Measurements from ENCODE around the gene SYNE2. TPM values are rescaled to one million over a fixed set of nuclear protein-coding genes. Genes with fewer than 3 reads are reported as not detected.
"Not testable (repeated sequence)": the region's sequence is repeated elsewhere in the genome, so short reads cannot be mapped to it uniquely, and the experiment has no call there.

The SYNE2 gene
- polyA plus RNA-seq, 5 donors, result 69.7 to 101 (median 93.6) TPM

DNA sequence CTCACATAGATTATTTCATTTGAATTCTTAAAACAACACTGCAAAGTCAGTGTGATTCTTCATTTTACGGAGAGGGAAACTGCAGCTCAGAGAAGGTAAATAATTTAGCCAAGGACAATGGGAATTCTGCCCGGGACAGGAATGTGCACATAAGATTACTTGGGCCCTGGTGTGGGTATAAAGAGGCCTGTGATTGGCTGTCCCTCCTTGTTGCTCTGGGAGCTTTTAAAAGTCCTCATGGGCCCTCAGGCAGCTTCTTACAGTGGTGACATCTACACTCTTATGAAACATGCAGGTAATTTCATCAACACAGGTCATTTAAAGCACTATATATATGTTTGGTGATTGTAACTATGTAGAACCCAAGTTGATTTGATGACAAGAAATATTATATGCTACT, 341.0 kb downstream of the SYNE2 start:
- DNase-seq, result no peak

DNA sequence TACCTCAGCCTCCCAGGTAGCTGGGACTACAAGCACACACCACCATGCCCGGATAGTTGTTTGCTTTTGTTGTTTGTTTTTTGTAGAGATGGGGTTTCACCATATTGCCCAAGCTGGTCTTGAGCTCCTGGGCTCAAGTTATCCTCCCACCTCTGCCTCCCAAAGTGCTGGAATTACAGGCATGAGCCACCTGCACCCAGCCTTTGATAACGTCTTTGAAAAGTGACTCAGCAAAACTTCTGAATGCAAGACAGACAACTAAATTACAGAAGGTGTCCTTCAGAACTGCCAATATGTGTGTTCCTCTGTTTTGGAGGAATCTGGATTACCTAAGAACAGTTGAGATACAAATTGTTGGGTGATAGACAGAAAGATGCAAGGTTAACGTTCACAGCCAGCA, 341.6 kb downstream of the SYNE2 start:
- no peak for DNase-seq

DNA sequence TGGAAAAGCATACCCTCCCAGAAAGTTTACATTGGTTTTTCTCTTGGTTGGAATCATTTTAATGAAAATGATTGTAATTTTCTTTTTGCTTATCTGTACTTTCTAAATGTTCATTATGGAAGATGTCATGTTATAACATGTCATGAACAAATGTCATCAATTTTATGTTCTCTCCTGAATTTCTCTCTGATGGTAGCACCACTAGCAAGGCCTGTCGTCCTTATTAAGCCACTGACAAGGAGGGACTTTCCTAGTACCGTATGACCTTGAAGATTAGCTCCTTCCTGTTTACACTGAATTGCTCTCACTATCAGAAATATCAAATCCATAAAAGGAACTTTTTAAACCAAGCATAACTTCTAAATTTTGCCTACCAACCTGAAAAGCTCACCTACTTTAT, 342.4 kb downstream of the SYNE2 start:
- no peak for DNase-seq

DNA sequence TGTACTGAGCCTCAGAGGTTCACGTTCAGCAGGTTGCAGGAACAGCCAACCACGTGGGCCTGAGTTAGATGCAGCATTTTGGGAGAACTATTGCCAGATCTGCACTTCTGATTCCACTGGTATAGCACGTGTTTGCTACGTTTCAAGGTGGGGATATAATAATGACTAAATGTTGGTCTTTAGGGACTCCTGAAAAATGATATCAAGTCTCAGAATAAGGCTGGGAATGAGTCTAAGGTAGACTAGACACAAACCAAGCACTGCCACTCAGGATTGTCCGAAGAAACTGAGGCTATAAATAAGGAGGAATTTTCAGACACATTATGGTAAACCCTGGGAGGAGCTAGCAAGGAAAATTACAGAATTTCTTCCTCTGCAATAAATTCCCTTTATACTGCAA, 343.3 kb downstream of the SYNE2 start:
- no peak for DNase-seq

DNA sequence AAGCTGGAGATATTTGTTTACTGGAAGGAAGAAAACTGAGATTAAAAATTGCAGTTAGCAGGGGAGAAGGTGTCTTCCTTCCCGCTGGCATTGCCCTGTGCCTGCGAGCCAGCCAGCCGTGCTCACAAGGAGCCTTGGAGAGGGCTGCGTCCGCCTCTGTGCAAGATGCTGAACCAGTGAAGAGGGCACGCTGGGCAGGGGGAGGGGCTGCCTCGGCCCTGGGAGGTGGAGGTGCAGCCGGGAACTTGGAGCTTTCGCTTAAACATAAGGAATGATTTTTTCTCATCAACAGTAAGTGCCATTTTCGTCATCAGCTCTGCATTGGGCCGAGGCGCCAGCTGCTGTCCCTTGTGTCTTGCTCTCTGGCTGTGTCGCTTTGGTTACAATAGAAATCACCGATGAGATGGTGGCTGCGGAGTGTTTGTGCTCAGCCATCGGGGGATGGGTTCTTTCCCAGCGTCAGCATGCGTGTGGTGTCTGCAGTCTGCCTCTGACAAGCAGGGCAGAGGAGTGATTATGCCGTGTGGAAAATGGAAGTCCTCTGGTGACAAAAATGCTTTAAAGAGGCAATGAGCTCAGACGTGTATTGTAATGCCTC, 344.1 kb downstream of the SYNE2 start:
- DNase-seq, result peak in 1 of 2 donors; percentile 53

DNA sequence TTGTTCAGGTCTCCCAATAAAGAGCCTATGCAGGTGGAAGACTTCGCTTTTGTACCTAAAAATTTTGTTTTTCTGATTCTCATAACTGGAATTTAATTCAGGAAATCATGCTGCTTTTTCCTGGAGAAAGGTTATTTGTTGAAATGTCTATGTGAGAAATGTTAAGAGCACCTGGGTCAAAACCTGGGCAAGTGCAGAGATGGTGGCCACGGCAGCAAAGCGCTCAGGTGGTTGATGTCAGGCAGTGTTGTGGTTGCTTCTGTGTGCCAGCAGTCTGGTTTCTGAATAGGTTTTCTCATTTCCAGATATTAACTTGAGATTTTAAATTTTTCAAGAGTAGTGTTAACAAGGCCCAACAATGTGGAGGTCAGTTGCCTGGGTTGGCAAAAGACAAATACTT, 345.2 kb downstream of the SYNE2 start:
- DNase-seq, result no peak

DNA sequence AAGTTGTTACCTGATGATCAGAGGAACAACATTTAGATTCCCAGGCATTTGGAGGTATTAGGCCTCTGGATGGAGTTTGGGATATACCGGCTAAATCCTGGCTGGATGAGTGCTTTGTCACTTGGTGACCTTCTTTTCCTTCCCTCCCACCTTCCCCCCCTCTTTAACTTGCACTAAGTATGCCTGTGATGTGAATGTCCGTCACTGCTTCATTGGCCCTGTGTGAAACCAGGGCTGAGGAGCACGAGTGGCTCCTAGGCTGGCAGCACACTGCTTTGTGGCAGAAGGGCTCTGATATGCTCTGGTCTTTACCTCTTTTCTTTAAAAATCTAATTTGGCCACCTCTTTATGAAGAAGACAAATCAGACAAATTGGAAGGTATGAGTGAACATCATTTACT, 345.7 kb downstream of the SYNE2 start:
- no peak for DNase-seq

DNA sequence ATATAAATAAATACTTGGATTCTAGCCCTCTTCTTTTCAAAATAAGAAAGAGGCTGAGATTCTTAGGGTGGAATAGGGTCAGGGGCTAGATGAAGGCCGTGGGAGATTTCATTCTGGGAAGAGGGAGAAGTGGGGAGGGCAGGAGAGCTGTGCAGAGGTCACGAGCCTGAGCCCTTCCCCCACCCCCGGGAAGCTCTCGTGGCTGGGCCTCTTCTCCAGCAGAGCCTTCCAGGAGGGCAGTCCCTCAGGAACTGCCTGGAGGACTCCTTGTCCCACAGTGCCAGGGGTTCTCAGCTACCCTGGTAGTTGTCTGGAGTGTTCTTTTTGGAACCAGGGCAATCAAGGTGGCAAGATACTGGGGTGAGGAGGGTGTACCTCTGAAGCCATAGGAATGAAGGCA, 347.4 kb downstream of the SYNE2 start:
- no peak for DNase-seq

DNA sequence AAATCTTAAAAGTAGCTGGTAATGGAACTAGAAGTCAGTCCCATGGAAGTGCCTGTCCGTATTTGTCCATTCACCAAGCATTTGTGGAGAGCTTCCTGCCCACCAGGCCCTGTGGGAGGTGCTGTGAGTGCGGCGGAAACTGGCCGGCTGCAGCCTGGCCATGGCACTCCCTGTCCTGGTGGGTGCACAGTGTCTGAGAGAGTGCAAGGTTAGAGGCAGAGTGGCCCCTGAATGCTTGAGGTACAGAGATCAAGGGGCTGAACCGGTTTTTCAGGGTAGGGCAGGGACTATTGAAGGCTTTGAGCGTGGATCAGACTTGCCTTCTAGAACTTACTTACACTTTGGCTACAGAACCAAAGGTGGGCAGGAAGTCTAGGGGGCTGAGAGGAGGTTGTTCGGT, 348.5 kb downstream of the SYNE2 start:
- DNase-seq, result peak in 1 of 2 donors; percentile 31

DNA sequence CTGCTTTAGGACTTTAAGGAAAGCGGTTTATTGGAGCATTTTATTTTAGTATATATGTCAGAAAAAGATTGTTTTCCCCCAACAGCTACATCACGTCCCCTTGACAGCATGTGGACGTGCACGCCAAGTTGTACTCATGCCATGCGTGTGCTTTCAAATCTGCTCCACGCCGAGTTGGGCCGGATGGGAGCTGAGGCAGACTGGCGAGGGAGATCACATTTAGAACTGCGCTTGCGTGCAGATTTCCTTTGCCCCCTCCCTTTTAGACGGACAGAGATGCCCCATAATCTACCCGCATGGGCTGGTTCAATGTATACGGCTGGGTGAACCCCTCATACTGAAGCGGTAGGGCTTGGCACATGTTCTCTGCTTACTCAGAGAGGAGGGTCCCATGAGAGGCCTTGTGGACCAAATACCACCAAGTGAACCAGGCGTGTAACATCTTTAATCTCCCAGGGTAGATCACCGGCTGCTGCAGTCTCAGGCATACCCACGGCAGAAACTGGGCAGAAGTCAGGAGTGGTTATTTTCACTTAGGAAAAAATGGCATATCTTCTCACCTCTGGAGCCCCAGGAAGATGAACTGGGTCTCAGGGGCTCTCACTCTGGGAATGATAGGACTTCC, 349.2 kb downstream of the SYNE2 start:
- DNase-seq, result no peak

DNA sequence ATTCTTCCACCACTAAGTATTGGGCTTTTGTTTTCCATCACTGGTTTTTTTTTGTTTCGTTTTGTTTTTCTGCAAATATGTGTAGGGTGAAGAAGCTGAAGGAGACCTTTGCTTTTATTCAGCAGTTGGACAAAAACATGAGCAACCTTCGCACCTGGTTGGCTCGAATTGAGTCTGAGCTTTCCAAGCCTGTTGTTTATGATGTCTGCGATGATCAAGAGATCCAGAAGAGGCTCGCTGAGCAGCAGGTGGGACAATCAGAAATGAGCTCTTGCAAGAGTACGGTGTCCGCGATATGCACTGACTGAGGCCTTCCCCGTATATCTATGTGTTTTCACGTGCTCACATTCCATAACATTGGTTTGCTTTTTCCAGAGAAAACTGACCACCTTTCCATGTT, 349.9 kb downstream of the SYNE2 start:
- DNase-seq, result no peak

DNA sequence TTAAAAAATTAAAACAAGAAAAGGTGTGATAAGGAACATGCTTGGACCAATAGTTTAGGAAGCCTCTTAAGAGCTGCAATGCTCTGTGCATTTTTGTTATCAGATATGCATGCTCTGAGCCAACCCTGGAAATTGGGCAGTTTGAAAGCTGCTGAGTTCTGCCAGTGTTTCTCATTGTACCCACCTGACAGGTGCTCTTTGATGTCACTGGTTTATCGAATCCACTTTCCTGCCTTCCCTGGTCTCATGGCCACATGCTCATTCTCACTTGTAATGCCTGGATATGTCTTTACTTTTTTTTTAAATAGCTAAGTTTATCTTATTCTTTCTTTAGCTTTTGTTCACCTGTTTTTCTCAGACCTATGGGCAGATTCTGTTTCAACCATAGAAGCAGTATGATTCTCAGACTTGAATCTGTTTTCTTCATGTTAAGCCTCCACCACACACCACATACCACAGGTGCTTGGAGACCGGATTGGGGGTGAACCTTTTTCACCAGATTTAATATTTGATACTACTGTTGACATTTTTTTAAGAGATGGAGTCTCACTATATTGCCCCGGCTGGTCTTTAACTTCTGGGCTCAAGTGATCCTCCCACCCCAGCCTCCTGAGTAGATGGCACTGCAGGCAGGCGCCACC, 350.7 kb downstream of the SYNE2 start:
- DNase-seq, result no peak

DNA sequence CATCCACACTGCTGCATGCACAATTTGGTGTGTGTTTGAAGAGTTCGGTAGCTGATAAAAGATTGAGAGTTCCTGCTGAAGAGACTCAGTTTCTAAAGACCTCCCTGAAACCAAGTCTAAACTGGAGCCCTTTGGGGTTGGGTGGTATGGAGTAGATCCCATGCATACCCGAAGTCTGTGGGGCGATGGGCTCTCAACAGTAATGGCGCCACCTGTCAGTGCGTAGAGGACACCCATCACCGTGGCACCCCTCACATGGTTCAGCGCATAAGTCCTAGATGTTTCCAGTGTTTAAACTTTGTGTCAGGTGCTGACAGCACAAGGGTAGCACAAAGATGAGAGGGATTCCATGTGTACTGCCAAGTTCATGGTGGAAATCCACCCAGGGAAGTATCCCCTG, 355.5 kb downstream of the SYNE2 start:
- DNase-seq, result no peak

DNA sequence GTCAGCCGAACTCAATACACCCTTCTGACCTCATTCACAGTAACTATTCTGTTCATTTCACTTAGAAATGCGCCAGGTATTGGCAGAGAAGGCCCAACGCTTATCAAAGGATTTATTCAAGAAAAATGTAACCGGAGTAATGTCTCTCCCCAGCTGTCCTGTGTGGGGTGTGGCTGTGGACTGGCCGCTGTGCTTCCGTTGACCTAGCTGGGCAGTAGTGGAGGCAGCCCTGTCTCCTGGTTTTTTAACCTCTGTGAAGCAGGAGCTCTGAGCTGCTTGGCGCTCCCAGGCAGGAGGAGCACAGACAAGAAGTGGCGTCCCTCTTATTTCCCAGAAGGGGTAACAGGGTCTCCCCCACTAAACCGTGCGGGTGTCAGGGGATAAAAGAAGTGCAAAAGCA, 356.2 kb downstream of the SYNE2 start:
- no peak for DNase-seq

DNA sequence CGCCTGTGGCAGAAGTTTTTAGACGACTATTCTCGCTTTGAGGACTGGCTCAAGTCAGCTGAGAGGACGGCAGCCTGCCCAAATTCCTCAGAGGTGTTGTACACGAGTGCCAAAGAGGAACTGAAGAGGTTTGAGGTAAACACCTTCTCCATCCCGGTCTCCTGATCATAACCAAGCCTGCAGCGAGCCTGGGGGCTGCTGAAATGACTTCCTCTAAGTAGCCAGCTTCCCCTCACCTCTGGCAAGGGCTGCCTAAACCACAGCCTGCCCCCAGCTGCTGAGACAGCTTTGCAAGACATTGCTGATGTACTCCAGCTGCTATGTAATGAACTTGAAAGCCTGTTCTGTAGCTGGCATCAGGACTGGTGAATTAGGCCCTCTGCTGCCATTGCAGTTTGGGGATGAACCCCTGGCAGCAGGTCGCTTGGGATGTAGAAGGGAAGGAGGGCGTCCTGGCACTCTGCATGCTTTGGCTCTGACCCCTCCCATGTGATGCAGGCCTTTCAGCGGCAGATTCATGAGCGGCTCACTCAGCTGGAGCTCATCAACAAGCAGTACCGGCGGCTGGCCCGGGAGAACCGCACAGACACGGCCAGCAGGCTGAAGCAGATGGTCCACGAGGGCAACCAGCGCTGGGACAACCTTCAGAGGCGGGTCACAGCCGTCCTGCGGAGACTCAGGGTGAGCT, 356.8 kb downstream of the SYNE2 start:
- DNase-seq, result peak; percentile 86 to 89

DNA sequence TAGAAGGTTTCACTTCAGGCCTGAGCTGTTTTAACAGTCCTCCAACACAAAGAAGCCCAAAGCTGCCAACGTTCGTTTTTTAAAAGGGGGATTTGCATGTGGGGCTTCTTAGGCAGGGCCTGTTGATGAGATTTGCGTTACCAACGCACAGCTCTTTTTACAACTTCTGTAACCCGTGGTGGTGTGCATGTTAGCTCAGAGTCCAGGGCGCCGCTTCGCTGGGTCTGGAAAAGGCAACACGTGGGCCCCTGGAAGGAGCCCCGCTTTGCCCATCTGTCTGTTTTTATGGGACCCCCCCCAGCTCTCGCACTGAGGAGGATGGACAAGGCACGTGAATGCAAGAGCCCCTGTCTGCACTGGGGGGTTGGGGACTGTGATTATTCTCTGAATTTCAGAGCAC, 357.4 kb downstream of the SYNE2 start:
- DNase-seq, result no peak

DNA sequence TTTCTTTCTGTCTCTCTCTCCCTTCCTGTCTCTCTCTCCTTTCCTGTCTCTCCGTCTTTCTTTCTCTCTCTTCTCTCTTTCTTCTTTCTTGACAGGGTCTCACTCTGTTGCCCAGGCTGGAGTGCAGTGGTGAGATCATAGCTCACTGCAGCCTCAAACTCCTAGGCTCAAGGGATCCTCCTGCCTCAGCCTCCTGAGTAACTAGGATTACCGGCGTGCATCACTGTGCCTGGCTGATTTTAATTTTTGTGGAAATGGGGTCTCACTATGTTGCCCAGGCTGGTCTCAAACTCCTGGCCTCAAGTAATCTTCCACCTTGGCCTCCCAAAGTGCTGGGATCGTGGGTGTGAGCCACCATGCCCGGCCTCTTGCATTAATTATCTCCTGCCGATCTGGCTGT, 358.1 kb downstream of the SYNE2 start:
- DNase-seq, result not testable (repeated sequence)

DNA sequence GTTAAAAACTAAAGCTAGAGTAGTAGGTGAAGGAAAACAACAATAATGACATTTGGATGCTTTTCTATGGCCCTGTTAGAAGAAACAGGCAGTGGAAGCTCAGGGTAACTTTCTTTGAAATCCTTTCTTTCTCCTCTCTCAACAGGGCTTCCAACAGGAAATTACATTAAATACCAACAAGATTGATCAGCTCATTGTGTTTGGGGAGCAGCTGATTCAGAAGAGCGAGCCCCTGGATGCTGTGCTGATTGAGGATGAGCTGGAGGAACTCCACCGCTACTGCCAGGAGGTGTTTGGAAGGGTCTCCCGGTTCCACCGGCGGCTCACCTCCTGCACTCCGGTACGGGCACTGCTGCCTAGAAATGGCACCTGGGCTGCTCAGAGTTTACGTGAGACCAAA, 359.9 kb downstream of the SYNE2 start:
- DNase-seq, result no peak

DNA sequence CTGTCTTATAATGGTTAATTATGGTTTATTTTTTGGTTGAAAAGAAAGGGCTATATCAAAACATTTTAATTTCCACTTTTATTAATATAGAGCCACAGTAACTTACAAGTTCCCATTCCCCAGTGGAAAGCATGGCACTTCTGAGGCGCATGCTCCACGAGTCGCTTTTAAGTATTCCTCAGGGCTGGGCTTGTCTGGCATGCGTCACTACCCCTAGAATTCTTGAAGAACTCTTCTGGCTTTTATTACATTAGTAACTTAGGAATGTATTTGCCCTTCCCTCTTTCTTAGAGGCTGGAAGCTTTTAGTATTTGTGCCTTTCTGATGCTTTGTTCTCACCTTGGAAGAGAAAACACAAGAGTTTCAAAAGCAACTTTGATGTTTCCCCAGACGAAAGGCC, 360.3 kb downstream of the SYNE2 start:
- peak in 1 of 2 donors; percentile 40 for DNase-seq

DNA sequence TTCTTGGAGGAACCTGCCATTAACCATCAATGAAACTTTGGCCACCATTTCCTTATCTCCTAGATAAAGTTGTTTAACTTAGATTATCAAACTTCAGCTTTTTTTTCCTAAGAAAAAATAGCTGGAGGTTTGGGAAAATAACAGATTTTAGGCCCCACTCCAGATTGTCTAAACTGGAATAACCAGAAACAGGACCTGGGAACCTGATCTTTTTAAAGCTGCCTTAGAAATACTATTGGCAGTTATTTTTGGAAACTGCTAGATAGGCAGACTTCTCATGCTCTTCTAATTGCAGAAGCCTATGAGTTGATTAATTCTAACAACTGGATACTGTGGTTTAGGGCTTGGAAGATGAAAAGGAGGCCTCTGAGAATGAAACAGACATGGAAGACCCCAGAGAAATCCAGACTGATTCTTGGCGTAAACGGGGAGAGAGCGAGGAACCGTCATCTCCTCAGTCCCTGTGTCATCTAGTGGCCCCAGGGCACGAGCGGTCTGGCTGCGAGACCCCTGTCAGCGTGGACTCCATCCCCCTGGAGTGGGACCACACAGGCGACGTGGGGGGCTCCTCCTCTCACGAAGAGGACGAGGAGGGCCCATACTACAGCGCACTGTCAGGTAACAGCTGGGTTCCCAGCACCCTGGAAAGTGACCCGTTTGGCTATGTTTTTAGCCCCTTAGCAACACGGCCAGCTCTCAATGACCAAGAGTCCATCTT, 361.2 kb downstream of the SYNE2 start:
- DNase-seq, result no peak

DNA sequence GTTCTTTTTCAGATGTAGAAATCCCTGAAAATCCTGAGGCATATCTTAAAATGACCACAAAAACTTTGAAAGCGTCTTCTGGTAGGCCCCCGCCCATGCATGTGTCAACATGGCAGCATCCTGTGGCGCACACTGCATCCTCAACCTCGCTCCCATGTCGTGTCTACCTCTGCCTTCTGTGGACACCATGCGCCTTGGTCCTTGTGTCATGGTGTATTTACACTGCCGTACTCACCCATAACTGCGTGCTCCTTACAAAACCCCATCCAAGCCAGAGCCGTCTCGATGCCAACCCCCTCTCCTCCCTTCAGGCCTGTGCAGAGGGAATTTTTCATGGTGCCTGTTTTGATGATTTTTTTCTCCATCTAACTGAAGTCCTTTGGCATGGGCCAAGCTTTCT, 362.5 kb downstream of the SYNE2 start:
- DNase-seq, result no peak

DNA sequence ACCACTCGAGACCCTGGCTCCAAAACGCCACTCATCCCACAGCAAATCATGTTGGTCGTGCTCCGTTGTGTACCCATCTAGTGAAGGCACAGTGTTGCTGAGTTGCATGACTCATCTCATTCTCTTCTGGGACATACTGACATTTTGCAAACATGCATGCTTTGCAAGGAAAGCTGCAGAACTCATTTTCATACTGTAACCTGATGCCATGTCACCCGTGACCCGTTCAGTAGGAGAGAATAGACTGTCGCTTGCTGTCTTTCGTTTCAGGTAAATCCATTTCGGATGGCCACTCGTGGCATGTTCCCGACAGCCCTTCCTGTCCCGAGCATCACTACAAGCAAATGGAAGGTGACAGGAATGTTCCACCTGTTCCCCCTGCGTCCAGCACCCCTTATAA, 363.2 kb downstream of the SYNE2 start:
- DNase-seq, result no peak

Measured in right lung (tissue), 5 donors.